HG02840 (cell line): ENCODE results near the gene DOK3.

Experiments used
- ATAC-seq: cut with Tn5 transposase; IDR thresholded peaks from one replicate; pipeline ENCODE4 v1.9.1; 2021; ENCODE audit warnings: mild to moderate bottlenecking, moderate library complexity, moderate number of reproducible peaks; ENCODE audit not compliant: unreplicated experiment, low FRiP score

DOK3 gene

DNA sequence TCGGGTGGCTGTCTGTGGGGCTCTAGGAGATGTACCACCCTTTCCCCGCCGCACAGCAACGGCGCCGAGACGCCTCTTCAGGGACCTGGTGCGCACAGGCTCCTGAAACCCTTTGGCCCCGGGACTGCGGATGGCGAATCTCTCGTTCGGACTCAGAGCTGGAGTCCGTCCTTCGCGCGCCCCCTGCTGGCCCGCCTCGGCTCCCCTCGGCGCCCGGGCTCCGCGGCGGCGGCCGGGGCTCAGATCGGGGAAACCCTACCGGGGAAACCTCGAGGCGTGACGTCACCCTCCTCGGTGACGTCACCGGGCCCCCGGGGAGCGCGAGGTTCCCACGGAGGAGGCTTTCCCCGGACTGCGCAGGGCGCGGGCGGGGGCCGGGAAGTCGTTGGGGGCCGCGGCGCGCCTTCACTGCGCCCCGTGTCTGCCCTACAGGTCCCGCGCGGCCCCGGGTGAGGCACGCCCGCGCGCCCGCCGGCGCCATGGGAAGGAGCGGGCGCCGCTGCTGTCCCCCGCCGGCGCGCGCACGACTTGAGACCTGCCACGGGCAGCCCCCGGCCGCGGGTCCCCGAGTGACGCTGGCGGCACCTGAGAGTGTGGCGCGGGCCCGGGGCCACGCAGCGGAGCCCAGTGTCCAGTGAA lies 55.1 kb downstream of the DOK3 start:
- ATAC-seq, result peak; percentile 48

- peak; percentile 1 for ATAC-seq
These were observed 55.7 kb downstream of the DOK3 start for GRCh38 chr5:177453852-177454396.

DNA sequence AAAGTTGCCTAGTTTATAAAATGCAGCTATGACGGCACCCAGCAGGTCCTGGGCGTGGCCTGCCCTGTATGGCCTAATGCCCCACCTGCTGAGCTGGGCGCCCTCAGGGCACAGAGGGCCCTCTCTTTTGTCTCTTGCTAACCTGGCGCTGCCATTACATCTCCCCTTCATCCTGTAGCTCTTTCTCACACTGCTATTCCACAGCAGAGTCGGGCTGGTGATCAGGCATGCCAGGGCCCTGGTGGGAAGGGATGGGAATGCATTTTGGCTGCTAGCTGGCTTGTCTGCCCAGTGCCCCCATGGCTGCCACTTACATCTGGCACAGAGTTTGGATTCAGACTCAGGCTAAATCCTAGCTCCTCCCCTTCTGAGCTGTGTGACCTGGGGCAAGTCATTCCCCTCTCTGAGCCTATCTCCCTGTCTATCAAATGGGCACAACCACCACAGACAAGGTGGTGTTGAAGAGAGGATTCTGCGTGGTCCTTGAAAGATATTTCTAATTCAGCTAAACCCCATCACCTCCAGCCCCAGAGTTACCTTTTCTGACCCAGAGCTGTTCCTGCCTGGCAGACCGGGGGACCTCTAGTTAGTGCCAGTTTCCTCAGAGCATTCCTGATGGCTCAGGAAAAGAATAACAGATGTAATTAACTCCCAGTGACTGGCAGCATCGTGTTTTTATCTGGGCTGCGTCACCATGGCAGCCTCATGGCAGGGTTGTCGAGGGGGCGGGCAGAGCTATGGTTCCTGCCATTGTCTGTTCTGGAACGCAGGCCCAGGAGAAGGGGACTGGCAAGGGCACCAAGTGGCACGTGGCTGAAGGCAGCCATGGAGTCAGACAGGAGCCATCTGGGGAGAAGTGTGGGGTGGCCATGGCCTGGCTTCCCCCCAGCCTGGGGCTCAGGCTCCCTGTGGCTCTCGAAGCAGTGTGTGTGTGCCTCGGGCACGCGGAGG lies 56.7 kb downstream of the DOK3 start:
- no peak for ATAC-seq
